NCI-H446 (cell line): ENCODE data around the gene HMGN5.

ENCODE experiments used
- DNase-seq, 2 experiments: peaks; one replicate each; lab custom pipeline; 2025; lab: John Stamatoyannopoulos, UW

The HMGN5 gene

DNA sequence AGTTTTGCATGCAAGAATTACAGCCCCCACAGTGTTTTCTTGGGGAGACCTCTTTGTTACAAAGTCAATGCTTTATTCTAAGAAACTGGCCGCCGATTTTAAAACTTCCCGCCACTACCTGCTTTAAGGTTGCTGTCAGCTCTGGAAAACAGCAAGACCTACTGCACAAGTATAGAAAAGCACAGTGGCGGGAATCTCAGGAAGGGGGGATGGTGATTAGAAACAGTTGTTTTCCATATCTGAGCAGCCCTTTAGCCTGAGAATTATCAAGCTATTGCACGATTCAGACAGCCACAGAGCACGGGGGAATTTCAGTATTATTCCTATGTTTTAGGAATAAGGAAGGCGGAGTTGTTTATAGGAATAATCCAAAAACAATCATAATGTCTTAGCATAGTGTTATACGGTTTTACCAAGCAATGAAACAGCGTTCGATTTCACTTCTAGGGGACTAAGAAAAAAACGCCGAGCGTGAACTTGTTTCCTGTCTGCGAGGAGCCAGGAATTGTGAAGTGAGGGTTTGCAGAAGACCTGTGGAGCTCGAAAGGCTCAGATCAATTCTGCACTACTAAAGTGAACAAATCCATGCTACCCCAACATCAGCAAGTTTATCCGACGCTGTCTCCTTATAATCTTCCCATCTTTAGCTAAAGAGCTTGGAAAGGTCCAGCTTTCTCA is 81.3 kb downstream of the HMGN5 start:
- DNase-seq = peak in 1 of 2 experiments; percentile 22

- DNase-seq = no peak
Measured at GRCh38 chrX:81114757-81115156, 87.0 kb downstream of the HMGN5 start.

DNA sequence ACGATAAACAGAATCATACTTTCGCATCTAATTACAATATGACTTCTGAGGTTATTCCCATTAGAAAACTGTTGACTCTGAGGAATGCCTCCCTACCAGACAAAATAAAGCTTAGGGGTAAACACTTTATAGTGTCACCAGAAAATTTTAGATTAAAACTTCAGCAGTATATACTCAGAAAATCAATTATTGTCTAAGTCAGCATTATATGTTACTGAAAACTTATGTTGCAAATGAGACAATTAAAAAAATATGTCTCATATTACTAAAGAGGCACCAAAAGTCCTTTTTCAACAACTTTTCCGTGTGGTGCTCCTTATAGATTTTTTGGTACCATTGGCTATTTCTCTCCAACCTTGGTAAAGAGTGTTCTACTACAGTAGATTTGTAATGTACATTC is 91.4 kb downstream of the HMGN5 start:
- no peak for DNase-seq

DNA sequence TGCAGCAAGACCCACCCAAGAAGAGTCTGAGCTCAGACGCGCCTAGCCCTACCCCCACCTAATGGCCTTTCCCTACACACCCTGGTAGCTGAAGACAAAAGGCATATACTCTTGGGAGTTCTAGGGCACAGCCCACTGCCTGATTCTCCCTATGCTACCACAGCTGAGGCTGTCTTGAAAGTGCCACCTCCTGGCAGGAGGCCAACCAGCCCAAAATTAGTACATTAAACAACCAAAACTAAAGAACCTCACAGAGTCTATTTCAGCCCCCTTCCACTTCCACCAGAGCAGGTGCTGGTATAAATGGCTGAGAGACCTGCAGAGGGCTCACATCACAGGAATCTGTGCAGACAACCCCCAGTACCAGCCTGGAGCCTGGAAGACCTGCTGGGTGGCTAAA is 119.1 kb downstream of the HMGN5 start:
- no peak for DNase-seq
